AG10803 (cell line): ENCODE data around the gene SNX30.

Experiments used
- DNase-seq: peaks from one replicate; pipeline ENCODE4 v3.0.0; 2010; ENCODE audit warnings: low read depth
- H3K4me3 ChIP-seq: 2 replicates; pipeline ENCODE4 v1.5.1; 2011; ENCODE audit warnings: mild to moderate bottlenecking, low read length, control low read depth
- CTCF ChIP-seq: conservative IDR thresholded peaks from 2 replicates; pipeline ENCODE4 v1.5.1; 2011; ENCODE audit warnings: mild to moderate bottlenecking, low read length, control low read depth, inconsistent platforms

SNX30 gene

DNA sequence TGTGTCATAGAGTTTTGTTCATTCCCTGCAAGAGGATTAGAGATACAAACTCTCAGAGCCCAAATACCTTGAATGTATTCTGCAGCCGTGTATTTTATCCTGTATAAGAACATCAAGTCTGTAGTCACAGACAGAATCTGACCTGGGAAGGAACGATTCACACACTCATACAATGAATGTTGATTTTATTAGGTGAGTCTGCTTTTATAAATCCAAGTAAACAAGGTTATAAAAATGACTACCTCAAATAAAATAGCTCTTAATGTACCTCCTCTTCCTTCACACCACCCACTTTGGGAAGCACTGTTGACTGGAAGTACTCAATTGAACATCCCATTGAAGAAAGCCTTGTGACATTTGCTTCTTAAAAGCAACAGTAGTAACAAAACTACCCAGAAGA lies 128.2 kb downstream of the SNX30 start:
- no peak for DNase-seq
- no peak overlapping the region for H3K4me3 ChIP-seq
- TF ChIP-seq CTCF, result no peak

GRCh38 chr9:112880650-112881049 lies 130.1 kb downstream of the SNX30 start:
- DNase-seq, result no peak
- H3K4me3 ChIP-seq, result no peak overlapping the region
- no peak for TF ChIP-seq CTCF

DNA sequence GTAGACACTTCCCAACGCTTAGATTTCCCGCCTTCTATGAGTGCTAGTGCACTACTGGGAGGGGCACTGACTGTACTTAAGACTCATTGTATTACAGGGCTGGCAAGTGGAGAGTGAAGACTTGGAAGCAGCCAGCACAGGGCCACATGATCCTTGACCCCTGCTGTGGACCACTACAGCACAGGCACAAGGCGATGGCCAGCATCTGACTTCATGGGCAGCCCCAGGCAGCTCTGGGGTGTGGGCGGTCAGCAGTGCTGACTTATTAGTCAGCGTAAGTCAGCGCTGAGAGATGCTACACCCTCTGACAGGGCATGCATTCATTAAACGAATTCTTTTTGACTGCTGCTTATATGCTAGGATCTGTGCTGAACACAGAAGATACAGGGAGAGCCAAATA lies 130.8 kb downstream of the SNX30 start:
- no peak for TF ChIP-seq CTCF
- H3K4me3 ChIP-seq, result no peak overlapping the region
- no peak for DNase-seq

GRCh38 chr9:112884101-112884500 lies 133.5 kb downstream of the SNX30 start:
- H3K4me3 ChIP-seq, result no peak overlapping the region
- no peak for TF ChIP-seq CTCF
- peak; percentile 38 for DNase-seq

- TF ChIP-seq CTCF, result no peak
- DNase-seq, result no peak
- no peak overlapping the region for H3K4me3 ChIP-seq
Measured at GRCh38 chr9:112884721-112885120, 134.2 kb downstream of the SNX30 start.

GRCh38 chr9:112885324-112885723 lies 134.8 kb downstream of the SNX30 start:
- TF ChIP-seq CTCF, result no peak
- H3K4me3 ChIP-seq, result no peak overlapping the region
- DNase-seq, result no peak

DNA sequence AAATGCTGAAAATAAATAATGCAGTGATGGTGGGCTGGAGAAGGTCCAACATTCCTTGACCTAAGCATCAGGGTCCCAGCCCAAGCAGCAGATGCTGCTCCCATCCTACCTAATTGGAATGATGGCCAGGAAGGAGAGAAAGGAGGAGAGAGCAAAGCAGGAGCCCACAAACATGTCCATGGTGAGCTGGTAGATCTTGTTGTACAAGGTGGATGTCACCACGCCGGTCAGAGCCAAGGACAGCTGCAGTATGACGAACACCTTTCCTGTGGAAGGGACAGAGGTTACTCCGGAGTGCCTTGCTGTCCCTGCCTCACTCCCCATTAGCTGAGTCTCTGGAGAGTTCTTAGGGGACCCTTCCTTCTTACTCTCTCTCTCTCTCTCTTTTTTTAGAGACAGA lies 135.8 kb downstream of the SNX30 start:
- H3K4me3 ChIP-seq, result no peak overlapping the region
- no peak for TF ChIP-seq CTCF
- no peak for DNase-seq
